K562 (cell line): ENCODE data around the gene ZC3H7B. TPM values are rescaled to one million over a fixed set of nuclear protein-coding genes. Genes with fewer than 3 reads are reported as not detected.

Experiments used
- BRD4 ChIP-seq: fragments of 200-600 bp; sonication (generic); IDR thresholded peaks from 2 replicates; pipeline ENCODE4 v1.6.1; 2017; ENCODE audit warnings: inconsistent platforms
- GABPB1 ChIP-seq: sonication (generic); formaldehyde crosslinking; IDR thresholded peaks from 2 replicates; pipeline ENCODE4 v1.8.0; 2022; ENCODE audit warnings: mild to moderate bottlenecking, missing genetic modification reagents
- polyA plus RNA-seq, 8 experiments: library from polyadenylated mRNA; depleted of rRNA in 4 of 8; stranded (reverse) in 5 of 8; unstranded in 3 of 8; fragments of >200 nt; fragmentation: Nextera tagmentation in 2 of 8; fragmentation: Illumina TruSeq in 1 of 8; extraction: Ambion mirVana in 2 of 8; extraction: Trizol in 1 of 8; gene quantifications; 2 replicates each; pipeline versions ENCODE4 v1.2.1 to v1.2.3, GENCODE V29; 2011 to 2014; ENCODE audit warnings: inconsistent platforms in 1 of 8, missing spikeins in 1 of 8
- total RNA-seq, 7 experiments: library from RNA; depleted of rRNA in 6 of 7; stranded (reverse); fragments of >200 nt in 6 of 7; fragmentation: Illumina TruSeq in 2 of 7; extraction: Trizol in 2 of 7; gene quantifications; 2 replicates each; pipeline versions ENCODE4 v1.2.1 to v1.2.3, GENCODE V29; 2011 to 2021; ENCODE audit warnings: low replicate concordance in 1 of 7
- TF ChIP-seq, protein P1 (sequence below), 2 experiments: fragments of 450-650 bp in 1 of 2; sonication (generic) in 1 of 2; formaldehyde crosslinking in 1 of 2; IDR thresholded peaks; 2 replicates each; pipeline versions ENCODE4 v1.7.1 to v1.9.0; 2016 to 2022; ENCODE audit warnings: inconsistent platforms in 1 of 2, mild to moderate bottlenecking in 1 of 2, missing genetic modification reagents in 1 of 2
- TF ChIP-seq, protein P2 (sequence below): sonication (generic); formaldehyde crosslinking; IDR thresholded peaks from 2 replicates; pipeline ENCODE4 v1.8.0; 2022; ENCODE audit warnings: missing genetic modification reagents, mild to moderate bottlenecking, moderate library complexity, borderline replicate concordance

The ZC3H7B gene
- total and polyA plus RNA-seq, 9 of the 15 experiments (the other 6 are each of a cell fraction or from before 2014, with no cell fraction given) = 0.07 to 49.8 (median 26.8) TPM

- TF ChIP-seq, protein P1, sequence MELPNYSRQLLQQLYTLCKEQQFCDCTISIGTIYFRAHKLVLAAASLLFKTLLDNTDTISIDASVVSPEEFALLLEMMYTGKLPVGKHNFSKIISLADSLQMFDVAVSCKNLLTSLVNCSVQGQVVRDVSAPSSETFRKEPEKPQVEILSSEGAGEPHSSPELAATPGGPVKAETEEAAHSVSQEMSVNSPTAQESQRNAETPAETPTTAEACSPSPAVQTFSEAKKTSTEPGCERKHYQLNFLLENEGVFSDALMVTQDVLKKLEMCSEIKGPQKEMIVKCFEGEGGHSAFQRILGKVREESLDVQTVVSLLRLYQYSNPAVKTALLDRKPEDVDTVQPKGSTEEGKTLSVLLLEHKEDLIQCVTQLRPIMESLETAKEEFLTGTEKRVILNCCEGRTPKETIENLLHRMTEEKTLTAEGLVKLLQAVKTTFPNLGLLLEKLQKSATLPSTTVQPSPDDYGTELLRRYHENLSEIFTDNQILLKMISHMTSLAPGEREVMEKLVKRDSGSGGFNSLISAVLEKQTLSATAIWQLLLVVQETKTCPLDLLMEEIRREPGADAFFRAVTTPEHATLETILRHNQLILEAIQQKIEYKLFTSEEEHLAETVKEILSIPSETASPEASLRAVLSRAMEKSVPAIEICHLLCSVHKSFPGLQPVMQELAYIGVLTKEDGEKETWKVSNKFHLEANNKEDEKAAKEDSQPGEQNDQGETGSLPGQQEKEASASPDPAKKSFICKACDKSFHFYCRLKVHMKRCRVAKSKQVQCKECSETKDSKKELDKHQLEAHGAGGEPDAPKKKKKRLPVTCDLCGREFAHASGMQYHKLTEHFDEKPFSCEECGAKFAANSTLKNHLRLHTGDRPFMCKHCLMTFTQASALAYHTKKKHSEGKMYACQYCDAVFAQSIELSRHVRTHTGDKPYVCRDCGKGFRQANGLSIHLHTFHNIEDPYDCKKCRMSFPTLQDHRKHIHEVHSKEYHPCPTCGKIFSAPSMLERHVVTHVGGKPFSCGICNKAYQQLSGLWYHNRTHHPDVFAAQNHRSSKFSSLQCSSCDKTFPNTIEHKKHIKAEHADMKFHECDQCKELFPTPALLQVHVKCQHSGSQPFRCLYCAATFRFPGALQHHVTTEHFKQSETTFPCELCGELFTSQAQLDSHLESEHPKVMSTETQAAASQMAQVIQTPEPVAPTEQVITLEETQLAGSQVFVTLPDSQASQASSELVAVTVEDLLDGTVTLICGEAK (IDR thresholded peaks at IDR 0.05) = peak; percentile 98
- TF ChIP-seq, protein P1 (CRISPR knock-in tag; IDR thresholded peaks at IDR 0.05) = peak; percentile 94
- TF ChIP-seq BRD4 (peak; percentile 82), GABPB1 (CRISPR knock-in tag) (peak; percentile 91)
- TF ChIP-seq, protein P2, sequence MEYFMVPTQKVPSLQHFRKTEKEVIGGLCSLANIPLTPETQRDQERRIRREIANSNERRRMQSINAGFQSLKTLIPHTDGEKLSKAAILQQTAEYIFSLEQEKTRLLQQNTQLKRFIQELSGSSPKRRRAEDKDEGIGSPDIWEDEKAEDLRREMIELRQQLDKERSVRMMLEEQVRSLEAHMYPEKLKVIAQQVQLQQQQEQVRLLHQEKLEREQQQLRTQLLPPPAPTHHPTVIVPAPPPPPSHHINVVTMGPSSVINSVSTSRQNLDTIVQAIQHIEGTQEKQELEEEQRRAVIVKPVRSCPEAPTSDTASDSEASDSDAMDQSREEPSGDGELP = peak; percentile 82
Observed at GRCh38 chr22:41285820-41286638, 15.3 kb upstream of the ZC3H7B start, which contains the start of gene RANGAP1 (continued).
